K562 (cell line): ENCODE results near the gene RALGAPA2. TPM values are rescaled to one million over a fixed set of nuclear protein-coding genes. Genes with fewer than 3 reads are reported as not detected.

Experiments
- CBFA2T3 ChIP-seq: fragments of 450-650 bp; IDR thresholded peaks from 2 replicates; pipeline ENCODE4 v1.6.1; 2017
- CEBPG ChIP-seq, 3 experiments: fragments of 200-800 bp in 1 of 3; sonication (Bioruptor generic) in 1 of 3; sonication (generic) in 1 of 3; formaldehyde crosslinking in 1 of 3; IDR thresholded peaks in 2 of 3; conservative IDR thresholded peaks in 1 of 3; 2 replicates each; pipeline versions ENCODE4 v1.6.1 to v1.8.0; 2016 to 2022; ENCODE audit warnings: missing compliant biosample characterization in 2 of 3, missing genetic modification characterization in 2 of 3, mild to moderate bottlenecking in 1 of 3, missing genetic modification reagents in 1 of 3
- CXXC5 ChIP-seq: fragments of 250-450 bp; sonication (Bioruptor Pico); IDR thresholded peaks from 2 replicates; pipeline ENCODE4 v1.8.0; 2022; ENCODE audit warnings: inconsistent platforms, mild to moderate bottlenecking, moderate library complexity
- FOXA3 ChIP-seq, 2 experiments: fragments of 450-650 bp in 1 of 2; sonication (generic) in 1 of 2; formaldehyde crosslinking; IDR thresholded peaks in 1 of 2; conservative IDR thresholded peaks in 1 of 2; 2 replicates each; pipeline versions ENCODE4 v1.4.0 to v1.8.0; 2020 to 2022; ENCODE audit warnings: mild to moderate bottlenecking in 2 of 2, missing genetic modification reagents in 1 of 2
- MYNN ChIP-seq, 2 experiments: sonication (generic); formaldehyde crosslinking in 1 of 2; IDR thresholded peaks; 2 replicates each; pipeline versions ENCODE4 v1.5.0 to v1.6.1; 2016 to 2020; ENCODE audit warnings: antibody characterized with exemption in 1 of 2, missing genetic modification reagents in 1 of 2
- SNIP1 ChIP-seq: fragments of 450-650 bp; IDR thresholded peaks from 2 replicates; pipeline ENCODE4 v1.7.1; 2017; ENCODE audit warnings: low read depth, mild to moderate bottlenecking
- SOX6 ChIP-seq: fragments of 450-650 bp; IDR thresholded peaks from 2 replicates; pipeline ENCODE4 v1.6.1; 2014; ENCODE audit warnings: mild to moderate bottlenecking
- TCF7L2 ChIP-seq: fragments of 150-350 bp; IDR thresholded peaks from 2 replicates; pipeline ENCODE4 v1.6.1; 2016; ENCODE audit warnings: low read depth, mild to moderate bottlenecking, low read length, moderate library complexity
- TRIM28 ChIP-seq: fragments of 450-650 bp; IDR thresholded peaks from 2 replicates; pipeline ENCODE4 v1.6.1; 2017
- VEZF1 ChIP-seq: fragments of 200-800 bp; sonication (Bioruptor generic); IDR thresholded peaks from 2 replicates; pipeline ENCODE4 v1.6.1; 2017; ENCODE audit warnings: missing genetic modification characterization, missing compliant biosample characterization
- polyA plus RNA-seq, 8 experiments: library from polyadenylated mRNA; depleted of rRNA in 4 of 8; stranded (reverse) in 5 of 8; unstranded in 3 of 8; fragments of >200 nt; fragmentation: Nextera tagmentation in 2 of 8; fragmentation: Illumina TruSeq in 1 of 8; extraction: Ambion mirVana in 2 of 8; extraction: Trizol in 1 of 8; gene quantifications; 2 replicates each; pipeline versions ENCODE4 v1.2.1 to v1.2.3, GENCODE V29; 2011 to 2014; ENCODE audit warnings: inconsistent platforms in 1 of 8, missing spikeins in 1 of 8
- total RNA-seq, 7 experiments: library from RNA; depleted of rRNA in 6 of 7; stranded (reverse); fragments of >200 nt in 6 of 7; fragmentation: Illumina TruSeq in 2 of 7; extraction: Trizol in 2 of 7; gene quantifications; 2 replicates each; pipeline versions ENCODE4 v1.2.1 to v1.2.3, GENCODE V29; 2011 to 2021; ENCODE audit warnings: low replicate concordance in 1 of 7

The RALGAPA2 gene
- total and polyA plus RNA-seq, 9 of the 15 experiments (the other 6 are each of a cell fraction or from before 2014, with no cell fraction given), result 0.35 to 2.7 (median 1.4) TPM

- TF ChIP-seq SOX6 (0 out of 2 replicates have a peak, but pooled peaks have one; percentile 38), CEBPG (CRISPR knock-in tag; IDR thresholded peaks at IDR 0.05) (peak; percentile 27; the same call in 1 of the 2 replicates), CEBPG (tag; conservative IDR thresholded peaks at IDR 0.05 in 1 of 2, IDR thresholded peaks at IDR 0.05 in 1 of 2) (peak; percentile 44 to 84), TRIM28 (no peak), VEZF1 (CRISPR knock-in tag) (no peak), CBFA2T3 (peak; percentile 38), FOXA3 (CRISPR knock-in tag; conservative IDR thresholded peaks at IDR 0.05 in 1 of 2, IDR thresholded peaks at IDR 0.05 in 1 of 2) (no peak), CXXC5 (CRISPR knock-in tag) (peak; percentile 21; the same call in 1 of the 2 replicates), SNIP1 (no peak), TCF7L2 (no peak), MYNN (IDR thresholded peaks at IDR 0.05) (no peak), MYNN (CRISPR knock-in tag; IDR thresholded peaks at IDR 0.05) (no peak)
- TF ChIP-seq, all 486 proteins: peak for 9
Observed at GRCh38 chr20:20710443-20711315, 1.8 kb downstream of the RALGAPA2 start (continued).
